Adrenal gland (tissue), 12 donors: ENCODE data around the gene SEPHS1. TPM values are rescaled to one million over a fixed set of nuclear protein-coding genes. Genes with fewer than 3 reads are reported as not detected.

Experiments used
- DNase-seq, 7 donors: peaks; one replicate each; pipeline ENCODE4 v3.0.0-alpha.2; 2019 to 2020
- H3K27ac ChIP-seq, 5 donors: fragments of 200-600 bp; sonication (generic) in 4 of 5; 1 replicate in 3 of 5; 2 replicates in 2 of 5; pipeline versions ENCODE4 v1.5.1 to v1.8.0; 2016 to 2020; ENCODE audit warnings: mild to moderate bottlenecking in 1 of 5
- H3K27me3 ChIP-seq: fragments of 200-600 bp; 2 replicates; pipeline ENCODE4 v1.8.0; 2021
- H3K36me3 ChIP-seq, 2 donors: fragments of 200-600 bp; replicated peaks in 1 of 2; 1 replicate in 1 of 2; 2 replicates in 1 of 2; pipeline versions ENCODE4 v1.5.1 to v1.8.0; 2018 to 2022
- H3K4me1 ChIP-seq, 2 donors: fragments of 200-600 bp; replicated peaks in 1 of 2; 1 replicate in 1 of 2; 2 replicates in 1 of 2; pipeline versions ENCODE4 v1.5.1 to v1.8.0; 2018 to 2021
- H3K4me3 ChIP-seq, 4 donors: fragments of 200-600 bp; sonication (generic) in 3 of 4; one replicate each; pipeline ENCODE4 v1.5.1; 2016 to 2018
- H3K9me3 ChIP-seq, 3 donors: fragments of 200-600 bp; sonication (generic) in 1 of 3; replicated peaks in 1 of 3; 1 replicate in 2 of 3; 2 replicates in 1 of 3; pipeline versions ENCODE4 v1.5.1 to v1.8.0; 2016 to 2021
- POLR2A ChIP-seq, 2 donors: fragments of 450-650 bp; IDR thresholded peaks; one replicate each; pipeline ENCODE4 v1.6.1; 2017; ENCODE audit warnings: antibody characterized with exemption in 2 of 2, mild to moderate bottlenecking in 2 of 2, moderate library complexity in 1 of 2
- WGBS, 4 donors: extraction: QIAGEN DNeasy Blood & Tissue Kit in 2 of 4; methylation state at CpG; one replicate each; pipeline versions ENCODE4 v1.1.5 to v1.1.7; 2013 to 2017; 5-methylcytosine and 5-hydroxymethylcytosine counted together
- intact Hi-C, 2 donors: fragments of 100-400 bp; cut with DNase I; formaldehyde crosslinking; loops; one replicate each; pipeline versions ENCODE4 v1.14.1 to v1.15.0; 2022 to 2023
- polyA plus RNA-seq, 3 donors: library from polyadenylated mRNA; stranded (reverse); fragments of 200-250 nt in 2 of 3; fragments of 350-450 nt in 1 of 3; fragmentation: Illumina TruSeq in 1 of 3; extraction: RNeasy Lipid Tissue Mini Kit (QIAGEN cat#74804) in 1 of 3; gene quantifications; one replicate each; pipeline ENCODE4 v1.2.3, GENCODE V29; 2013 to 2014
- total RNA-seq, 9 donors: library from RNA; depleted of rRNA in 4 of 9; stranded (reverse); fragments of >200 nt in 4 of 9; fragments of 120-200 nt in 1 of 9; fragmentation: NEBNext Ultra II Directional in 1 of 9; extraction: Animal tissue kit (Norgen Biotek cat#: 25700) in 1 of 9; gene quantifications; one replicate each; pipeline versions ENCODE4 v1.1.0 to v1.2.4, GENCODE V29; 2013 to 2023
- TF ChIP-seq, protein P1 (sequence below), 6 experiments: fragments of 450-650 bp in 4 of 6; fragments of 200-600 bp in 2 of 6; sonication (generic) in 1 of 6; IDR thresholded peaks; 1 replicate in 5 of 6; 2 replicates in 1 of 6; pipeline versions ENCODE4 v1.5.1 to v1.8.0; 2016 to 2021; ENCODE audit warnings: antibody characterized with exemption in 6 of 6, mild to moderate bottlenecking in 2 of 6, moderate library complexity in 1 of 6
- donor health status: healthy with polysubstance abuse.
- donor health status: Bipolar disorder and iron deficiency.
- donor health status: DM: yes; HTN: yes; CAD: no.
- donor health status: DM: no; HTN: no; CAD: no.
- donor health status: DM: no; HTN: no; CAD: no.
- donor health status: DM: yes; HTN: yes; CAD: no.

Gene SEPHS1
- total and polyA plus RNA-seq, 12 donors, result 24.5 to 91.1 (median 46.1) TPM

DNA sequence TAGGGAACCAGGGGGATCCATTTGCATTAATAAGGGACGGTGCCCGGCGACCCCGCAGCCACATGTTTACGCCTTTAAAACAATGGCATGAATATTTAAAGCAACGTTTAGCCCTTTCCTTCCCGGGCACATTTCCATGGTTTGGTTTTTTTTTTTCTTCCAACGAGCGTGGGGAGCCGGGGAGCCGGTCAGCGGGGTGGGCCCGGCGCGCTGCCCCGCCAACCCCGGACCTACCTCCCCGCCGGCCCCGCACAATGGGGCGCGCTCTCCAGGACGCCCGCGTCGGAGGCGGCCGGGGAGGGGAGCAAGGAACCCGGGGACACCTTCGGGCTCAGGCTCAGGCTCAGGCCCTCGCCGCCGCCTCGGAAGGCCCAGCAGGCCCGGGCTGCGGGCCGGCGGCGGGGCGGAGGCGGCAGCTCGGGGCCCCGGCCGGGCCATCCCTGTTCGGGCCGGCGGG is 1.0 kb downstream of the SEPHS1 start:
- peaks cover 21 to 28% of the 10 kb centered on the region in 2 donors for H3K4me1 ChIP-seq
- H3K9me3 ChIP-seq, result no peaks in the 10 kb centered on the region
- TF ChIP-seq POLR2A (IDR thresholded peaks at IDR 0.05), result no peak
- TF ChIP-seq, protein P1, sequence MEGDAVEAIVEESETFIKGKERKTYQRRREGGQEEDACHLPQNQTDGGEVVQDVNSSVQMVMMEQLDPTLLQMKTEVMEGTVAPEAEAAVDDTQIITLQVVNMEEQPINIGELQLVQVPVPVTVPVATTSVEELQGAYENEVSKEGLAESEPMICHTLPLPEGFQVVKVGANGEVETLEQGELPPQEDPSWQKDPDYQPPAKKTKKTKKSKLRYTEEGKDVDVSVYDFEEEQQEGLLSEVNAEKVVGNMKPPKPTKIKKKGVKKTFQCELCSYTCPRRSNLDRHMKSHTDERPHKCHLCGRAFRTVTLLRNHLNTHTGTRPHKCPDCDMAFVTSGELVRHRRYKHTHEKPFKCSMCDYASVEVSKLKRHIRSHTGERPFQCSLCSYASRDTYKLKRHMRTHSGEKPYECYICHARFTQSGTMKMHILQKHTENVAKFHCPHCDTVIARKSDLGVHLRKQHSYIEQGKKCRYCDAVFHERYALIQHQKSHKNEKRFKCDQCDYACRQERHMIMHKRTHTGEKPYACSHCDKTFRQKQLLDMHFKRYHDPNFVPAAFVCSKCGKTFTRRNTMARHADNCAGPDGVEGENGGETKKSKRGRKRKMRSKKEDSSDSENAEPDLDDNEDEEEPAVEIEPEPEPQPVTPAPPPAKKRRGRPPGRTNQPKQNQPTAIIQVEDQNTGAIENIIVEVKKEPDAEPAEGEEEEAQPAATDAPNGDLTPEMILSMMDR (IDR thresholded peaks at IDR 0.05), result no peak
- H3K27ac ChIP-seq, result peak overlapping the region; percentile 43 to 98 (median 93)
- intact Hi-C loops, result no loop called here
- no peaks in the 10 kb centered on the region for H3K27me3 ChIP-seq
- peaks cover 0 to 5% of the 10 kb centered on the region in 2 donors for H3K36me3 ChIP-seq
- DNase-seq, result peak in 3 of 7 donors; percentile 17 to 35 (median 22)
- peak overlapping the region; percentile 24 to 96 (median 75) for H3K4me3 ChIP-seq
- 0 to 1% (median 0%) methylated on average over 21 to 47 of the region's 47 CpGs for WGBS, 4 donors

DNA sequence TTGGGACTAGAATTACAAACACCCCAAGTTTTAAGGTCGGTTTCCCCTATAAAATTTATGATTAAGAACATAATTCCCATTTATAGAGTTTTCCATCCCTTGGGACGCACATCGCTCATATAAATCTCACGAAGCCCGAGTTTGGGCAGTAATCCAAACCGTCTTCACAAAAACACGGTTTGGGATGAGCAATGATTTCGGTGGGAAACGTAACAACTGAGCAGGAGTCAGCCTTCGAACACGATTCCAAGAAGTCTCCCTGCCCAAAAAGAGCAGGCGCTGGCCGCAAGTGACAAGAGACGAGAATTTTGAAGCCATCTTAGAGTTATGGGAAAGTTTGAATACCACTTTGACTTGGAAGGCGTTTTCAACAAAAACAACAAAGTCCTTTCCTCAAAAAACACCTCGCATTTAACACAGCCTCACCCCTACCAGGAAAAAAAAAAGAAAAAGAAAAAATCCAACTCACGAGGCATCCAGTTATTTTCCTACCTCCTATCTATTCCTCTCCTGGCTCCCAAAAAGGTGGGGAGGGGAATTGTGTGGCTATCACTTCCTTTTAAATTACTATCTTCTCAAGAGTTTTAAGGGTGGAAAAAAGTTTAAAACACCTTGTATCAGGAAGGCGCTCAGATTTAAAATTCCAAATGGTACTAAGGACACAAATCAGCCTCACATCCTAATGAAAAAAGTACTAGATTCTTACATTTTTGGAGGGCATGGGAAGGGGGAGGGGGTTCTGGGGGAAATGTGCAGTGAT is 1.6 kb downstream of the SEPHS1 start:
- H3K4me3 ChIP-seq, result peak overlapping the region; percentile 24 to 96 (median 75)
- peak in 1 of 2 donors; percentile 32 for TF ChIP-seq POLR2A (IDR thresholded peaks at IDR 0.05)
- TF ChIP-seq, protein P1 (IDR thresholded peaks at IDR 0.05), result no peak
- no peaks in the 10 kb centered on the region for H3K9me3 ChIP-seq
- no peaks in the 10 kb centered on the region for H3K27me3 ChIP-seq
- DNase-seq, result peak; percentile 46 to 72 (median 55)
- peaks cover 0 to 5% of the 10 kb centered on the region in 2 donors for H3K36me3 ChIP-seq
- intact Hi-C loops, result no loop called here
- WGBS, 4 donors, result 10 to 25% (median 13%) methylated on average over 18 of the region's 18 CpGs
- H3K27ac ChIP-seq, result peak overlapping the region; percentile 43 to 98 (median 93)
- peaks cover 21 to 28% of the 10 kb centered on the region in 2 donors for H3K4me1 ChIP-seq

GRCh38 chr10:13340626-13341376 is 7.3 kb downstream of the SEPHS1 start:
- peaks cover 0 to 5% of the 10 kb centered on the region in 2 donors for H3K36me3 ChIP-seq
- DNase-seq, result no peak
- no peaks in the 10 kb centered on the region for H3K9me3 ChIP-seq
- 83 to 88% (median 87%) methylated on average over 12 of the region's 12 CpGs for WGBS, 4 donors
- H3K27me3 ChIP-seq, result no peaks in the 10 kb centered on the region
- TF ChIP-seq, protein P1 (IDR thresholded peaks at IDR 0.05), result no peak
- no peak for TF ChIP-seq POLR2A (IDR thresholded peaks at IDR 0.05)
- H3K27ac ChIP-seq, result peak overlapping the region in 1 of 5 donors; percentile 67
- H3K4me3 ChIP-seq, result no peak overlapping the region
- intact Hi-C loops, result no loop called here
- H3K4me1 ChIP-seq, result peaks cover 2 to 4% of the 10 kb centered on the region in 2 donors

GRCh38 chr10:13340068-13340467 is 8.0 kb downstream of the SEPHS1 start:
- Histone ChIP-seq H3K4me1 (no peaks in the 10 kb centered on the region), H3K27ac (peak overlapping the region in 1 of 5 donors; percentile 67), H3K4me3 (no peak overlapping the region), H3K36me3 (peaks cover 0 to 7% of the 10 kb centered on the region in 2 donors), H3K27me3 (no peaks in the 10 kb centered on the region), H3K9me3 (no peaks in the 10 kb centered on the region)
- TF ChIP-seq POLR2A (IDR thresholded peaks at IDR 0.05), result no peak
- TF ChIP-seq, protein P1 (IDR thresholded peaks at IDR 0.05), result no peak
- DNase-seq, result peak in 2 of 7 donors; percentile 8 to 33
- WGBS, 4 donors, result 67 to 77% (median 71%) methylated on average over 9 of the region's 9 CpGs
- intact Hi-C loops, result no loop called here
